RWPE2 (cell line): Measurements from ENCODE around the gene FARS2.

ENCODE experiments used
- ATAC-seq: fragments of 200-7000 bp; cut with Tn5 transposase; 3 replicates; pipeline ENCODE4 v1.9.1; 2021; ENCODE audit warnings: low read depth
- DNase-seq: peaks from one replicate; pipeline ENCODE4 v3.0.0-alpha.2; 2020; ENCODE audit warnings: low spot score
- H3K27ac ChIP-seq: fragments of 450-650 bp; 2 replicates; pipeline ENCODE4 v1.5.1; 2017; ENCODE audit warnings: mild to moderate bottlenecking; ENCODE audit not compliant: poor library complexity, severe bottlenecking
- H3K27me3 ChIP-seq: fragments of 250-450 bp; sonication (Bioruptor Pico); 2 replicates; pipeline ENCODE4 v1.5.1; 2021; ENCODE audit warnings: mild to moderate bottlenecking, moderate library complexity; ENCODE audit not compliant: insufficient read depth, poor library complexity, severe bottlenecking
- H3K36me3 ChIP-seq: fragments of 250-450 bp; sonication (Bioruptor Pico); 2 replicates; pipeline ENCODE4 v1.5.1; 2020; ENCODE audit warnings: low read depth, mild to moderate bottlenecking, moderate library complexity
- H3K4me1 ChIP-seq: fragments of 250-450 bp; sonication (Bioruptor Pico); 2 replicates; pipeline ENCODE4 v1.5.1; 2021; ENCODE audit warnings: mild to moderate bottlenecking, moderate library complexity; ENCODE audit not compliant: insufficient read depth, poor library complexity, severe bottlenecking
- H3K4me3 ChIP-seq: fragments of 250-450 bp; sonication (Bioruptor Pico); 2 replicates; pipeline ENCODE4 v1.5.1; 2021; ENCODE audit warnings: mild to moderate bottlenecking, moderate library complexity; ENCODE audit not compliant: severe bottlenecking
- H3K9me3 ChIP-seq: fragments of 250-450 bp; sonication (Bioruptor Pico); 2 replicates; pipeline ENCODE4 v1.5.1; 2021; ENCODE audit warnings: mild to moderate bottlenecking, moderate library complexity; ENCODE audit not compliant: severe bottlenecking
- TF ChIP-seq, protein P1 (sequence below): fragments of 450-650 bp; IDR thresholded peaks from one replicate; pipeline ENCODE4 v1.5.1; 2017; ENCODE audit warnings: mild to moderate bottlenecking, moderate library complexity; ENCODE audit not compliant: poor library complexity, severe bottlenecking

Gene FARS2

DNA sequence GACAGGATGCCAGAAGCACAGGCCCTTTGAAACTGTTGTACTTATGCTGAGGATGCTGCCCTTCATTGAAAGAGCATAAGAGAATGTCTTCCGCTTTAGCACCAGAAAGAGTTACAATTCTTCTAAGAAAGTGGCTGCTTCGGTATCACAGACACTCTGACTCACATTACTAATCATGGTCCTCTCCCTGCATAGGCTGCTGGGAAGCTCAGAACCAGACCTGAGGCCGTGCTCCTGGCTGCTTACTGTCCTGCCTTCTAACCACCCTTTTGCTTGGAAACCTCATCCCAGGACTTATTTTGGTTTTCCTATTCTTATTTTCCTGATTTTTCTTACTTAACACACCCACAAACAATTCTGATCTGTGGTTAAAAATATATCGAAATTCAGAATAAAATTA lies 23.5 kb upstream of the FARS2 start:
- Histone ChIP-seq H3K36me3 (peaks cover 11% of the 10 kb centered on the region), H3K4me3 (no peak overlapping the region), H3K9me3 (no peaks in the 10 kb centered on the region), H3K27ac (no peak overlapping the region), H3K4me1 (no peaks in the 10 kb centered on the region), H3K27me3 (no peaks in the 10 kb centered on the region)
- ATAC-seq, result no peak
- no peak for DNase-seq
- TF ChIP-seq, protein P1, sequence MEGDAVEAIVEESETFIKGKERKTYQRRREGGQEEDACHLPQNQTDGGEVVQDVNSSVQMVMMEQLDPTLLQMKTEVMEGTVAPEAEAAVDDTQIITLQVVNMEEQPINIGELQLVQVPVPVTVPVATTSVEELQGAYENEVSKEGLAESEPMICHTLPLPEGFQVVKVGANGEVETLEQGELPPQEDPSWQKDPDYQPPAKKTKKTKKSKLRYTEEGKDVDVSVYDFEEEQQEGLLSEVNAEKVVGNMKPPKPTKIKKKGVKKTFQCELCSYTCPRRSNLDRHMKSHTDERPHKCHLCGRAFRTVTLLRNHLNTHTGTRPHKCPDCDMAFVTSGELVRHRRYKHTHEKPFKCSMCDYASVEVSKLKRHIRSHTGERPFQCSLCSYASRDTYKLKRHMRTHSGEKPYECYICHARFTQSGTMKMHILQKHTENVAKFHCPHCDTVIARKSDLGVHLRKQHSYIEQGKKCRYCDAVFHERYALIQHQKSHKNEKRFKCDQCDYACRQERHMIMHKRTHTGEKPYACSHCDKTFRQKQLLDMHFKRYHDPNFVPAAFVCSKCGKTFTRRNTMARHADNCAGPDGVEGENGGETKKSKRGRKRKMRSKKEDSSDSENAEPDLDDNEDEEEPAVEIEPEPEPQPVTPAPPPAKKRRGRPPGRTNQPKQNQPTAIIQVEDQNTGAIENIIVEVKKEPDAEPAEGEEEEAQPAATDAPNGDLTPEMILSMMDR, result no peak

DNA sequence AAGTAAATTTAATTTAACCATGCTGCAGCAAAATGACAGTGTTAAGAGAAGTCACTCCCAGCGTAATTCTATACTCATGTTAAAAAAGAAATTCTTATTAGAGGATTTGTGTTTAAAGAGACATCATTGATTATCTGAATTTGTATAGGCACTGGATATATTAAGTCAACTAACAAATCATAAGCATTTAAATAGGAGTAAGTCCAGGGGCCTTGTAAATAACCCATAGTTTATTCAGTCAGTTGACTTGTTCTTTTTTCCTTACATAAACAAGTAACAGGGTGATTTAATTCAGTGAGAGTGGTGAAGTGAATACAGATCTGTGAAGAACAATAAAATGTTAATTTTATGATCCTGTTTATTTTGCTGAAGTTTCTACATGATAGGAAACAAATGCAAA lies 23.0 kb upstream of the FARS2 start:
- H3K27me3 ChIP-seq, result no peaks in the 10 kb centered on the region
- TF ChIP-seq, protein P1, result no peak
- no peaks in the 10 kb centered on the region for H3K4me1 ChIP-seq
- no peaks in the 10 kb centered on the region for H3K9me3 ChIP-seq
- DNase-seq (no peak), ATAC-seq (no peak)
- no peak overlapping the region for H3K27ac ChIP-seq
- peaks cover 11% of the 10 kb centered on the region for H3K36me3 ChIP-seq
- no peak overlapping the region for H3K4me3 ChIP-seq

DNA sequence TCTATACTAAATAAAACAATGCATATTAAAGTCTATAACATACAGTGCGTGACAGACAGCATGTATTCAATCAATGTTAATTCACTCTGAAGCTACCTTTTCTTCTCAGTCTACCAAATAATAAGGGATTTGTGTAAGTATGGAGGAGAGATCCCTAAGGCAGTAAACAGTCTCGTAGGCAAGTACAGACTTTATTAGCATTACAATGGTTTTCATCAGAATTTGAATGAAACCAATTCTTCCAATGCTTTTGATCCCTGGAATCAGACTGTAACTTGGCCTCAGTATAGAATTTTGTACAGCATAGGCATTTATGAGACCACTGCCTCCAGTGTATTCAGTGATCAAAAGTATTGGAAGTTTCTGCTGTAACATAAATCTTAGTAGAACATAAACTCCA lies 20.1 kb upstream of the FARS2 start:
- no peak for DNase-seq
- no peak overlapping the region for H3K27ac ChIP-seq
- no peaks in the 10 kb centered on the region for H3K4me1 ChIP-seq
- H3K36me3 ChIP-seq, result no peaks in the 10 kb centered on the region
- H3K4me3 ChIP-seq, result no peak overlapping the region
- no peaks in the 10 kb centered on the region for H3K27me3 ChIP-seq
- no peak for ATAC-seq
- H3K9me3 ChIP-seq, result no peaks in the 10 kb centered on the region
- TF ChIP-seq, protein P1, result no peak

DNA sequence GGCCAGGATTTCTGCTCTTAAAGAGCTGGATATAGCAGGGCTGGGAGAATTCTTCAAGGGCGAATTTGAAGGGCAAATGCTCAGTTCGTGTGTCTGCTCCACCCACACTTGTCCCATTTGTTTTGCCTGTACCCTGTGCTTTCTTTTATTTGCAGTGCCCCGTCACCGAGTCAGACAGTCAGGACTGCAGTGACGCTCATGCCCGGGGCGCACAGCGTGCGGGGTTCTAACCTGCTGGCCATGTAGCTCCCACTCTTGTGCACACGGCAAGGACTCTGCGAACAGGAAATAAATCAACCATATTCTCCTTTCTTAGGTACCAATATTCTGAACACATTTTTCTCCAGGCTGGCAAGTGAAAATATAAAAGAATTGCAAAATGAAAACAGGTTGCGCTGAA lies 18.2 kb upstream of the FARS2 start:
- H3K4me1 ChIP-seq, result peaks cover 3% of the 10 kb centered on the region
- no peak overlapping the region for H3K27ac ChIP-seq
- TF ChIP-seq, protein P1, result no peak
- peaks cover 5% of the 10 kb centered on the region; the same call in 1 of the 2 replicates for H3K36me3 ChIP-seq
- H3K4me3 ChIP-seq, result no peak overlapping the region
- no peaks in the 10 kb centered on the region for H3K9me3 ChIP-seq
- ATAC-seq, result no peak
- DNase-seq, result no peak
- H3K27me3 ChIP-seq, result no peaks in the 10 kb centered on the region

DNA sequence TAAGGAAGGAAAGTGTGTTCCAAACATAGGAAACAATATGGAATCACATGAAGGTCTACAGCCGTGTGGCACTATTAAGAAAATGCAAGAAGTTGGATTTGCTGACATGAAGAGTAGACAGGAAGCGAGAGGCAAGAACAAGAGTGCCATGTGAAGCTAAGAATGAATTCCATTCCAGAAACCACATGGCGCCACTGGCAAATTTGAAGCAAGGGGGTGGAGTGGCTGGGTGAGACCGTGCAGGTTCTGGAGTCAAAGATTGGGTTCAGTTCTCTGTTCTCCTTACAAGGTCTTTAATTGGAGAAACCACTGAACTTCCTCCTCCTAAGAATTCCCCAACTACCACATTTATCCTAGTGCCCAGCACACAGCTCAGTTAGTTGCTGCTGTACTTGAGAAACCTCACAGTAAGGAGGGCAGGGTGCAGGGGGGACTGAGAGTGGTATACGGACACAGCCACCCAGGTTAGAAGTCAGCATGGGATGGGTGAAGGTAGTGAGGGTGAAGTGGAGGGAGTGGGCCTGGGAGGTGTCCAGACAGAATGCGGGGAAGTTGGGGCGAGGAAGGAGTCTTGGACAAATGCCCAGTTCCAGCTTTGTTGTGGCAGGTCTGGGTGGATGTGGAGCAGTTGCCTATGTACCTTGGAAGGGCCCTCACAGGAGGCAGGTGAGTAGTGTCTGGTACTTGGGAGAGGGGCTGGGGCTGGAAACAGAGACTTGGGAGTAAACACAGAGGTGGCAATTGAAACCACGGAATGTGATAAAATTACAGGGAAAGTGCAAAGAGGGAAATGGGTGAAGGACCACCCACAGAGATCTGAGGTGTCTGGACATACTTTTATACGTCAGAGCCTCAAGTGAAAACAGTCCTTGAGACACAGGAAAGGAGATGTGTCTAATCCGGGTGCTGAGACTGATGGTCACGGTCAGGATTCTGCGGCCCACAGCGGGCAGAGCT lies 14.9 kb upstream of the FARS2 start:
- Histone ChIP-seq H3K27ac (no peak overlapping the region), H3K4me1 (peaks cover 29% of the 10 kb centered on the region), H3K9me3 (no peaks in the 10 kb centered on the region), H3K36me3 (peaks cover 5% of the 10 kb centered on the region; the same call in 1 of the 2 replicates), H3K27me3 (no peaks in the 10 kb centered on the region), H3K4me3 (no peak overlapping the region)
- ATAC-seq (no peak; the same call in 2 of the 3 replicates), DNase-seq (no peak)
- TF ChIP-seq, protein P1, result no peak
